Measurements from ENCODE around the gene SLCO2A1. TPM values are rescaled to one million over a fixed set of nuclear protein-coding genes. Genes with fewer than 3 reads are reported as not detected.
"Not testable (repeated sequence)": the region's sequence is repeated elsewhere in the genome, so short reads cannot be mapped to it uniquely, and the experiment has no call there.

The SLCO2A1 gene
- not detected in 2 replicates for total RNA-seq (2014; rRNA removed; shearing (Covaris generic))

GRCh38 chr3:134029734-134030378 is at the start of gene SLCO2A1:
SLCO2A1 (minus strand) TSS chr3:134029925; CDS start chr3:134029802, 123 bp downstream.
- no peak for DNase-seq (ENCODE audit: low spot score)

DNA sequence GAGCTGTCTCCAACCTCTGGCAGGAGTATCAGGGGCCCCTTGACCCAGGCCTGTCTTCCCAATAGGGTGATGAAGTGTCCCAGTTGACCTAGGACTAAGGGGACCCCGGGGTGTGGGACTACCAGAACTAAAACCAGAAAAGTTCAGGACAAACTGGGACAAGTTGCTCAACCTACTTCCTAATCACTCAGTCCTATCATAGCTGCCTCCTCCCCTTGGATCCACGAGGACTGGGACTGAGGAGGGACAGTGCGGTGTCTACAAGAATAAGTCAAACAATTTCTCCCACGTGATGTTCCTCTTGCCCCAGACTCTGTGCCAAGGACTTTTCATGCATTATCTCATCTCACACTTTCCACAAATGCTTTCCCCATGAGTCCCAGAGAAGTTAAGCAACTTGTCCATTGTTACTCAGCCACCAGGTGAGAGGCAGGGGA is 49.4 kb upstream of the SLCO2A1 start:
- DNase-seq (ENCODE audit: low spot score), result no peak

DNA sequence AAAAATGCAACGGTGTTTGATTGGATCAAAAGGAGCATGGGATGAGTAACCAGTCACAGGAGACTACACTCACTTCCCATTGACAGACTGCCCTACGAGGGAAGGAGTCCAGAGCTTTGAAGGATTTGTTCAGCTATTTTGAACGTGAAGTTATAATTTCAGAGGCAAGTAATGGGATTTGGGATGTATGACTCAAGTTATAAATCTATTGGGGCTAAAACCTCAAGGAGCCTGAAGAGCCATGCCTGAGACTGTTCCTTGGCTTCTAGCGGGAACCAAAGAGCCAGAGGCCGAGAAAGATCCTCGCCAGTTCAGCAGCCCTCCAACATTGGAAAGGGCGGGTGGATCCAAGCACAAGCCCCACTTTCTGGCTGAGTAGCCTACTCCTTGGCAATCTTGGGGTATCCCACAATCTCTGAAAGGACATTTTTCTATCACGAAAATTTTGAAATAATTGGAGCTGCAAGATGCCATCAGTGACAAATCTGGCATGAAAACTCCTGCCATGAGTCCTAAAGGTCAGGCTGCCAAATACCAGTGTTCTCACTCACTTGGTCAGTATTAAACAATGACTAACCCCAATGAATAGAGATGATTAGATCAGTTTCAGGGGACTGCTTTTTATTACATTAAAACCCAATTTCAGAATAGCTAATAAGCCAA is 48.6 kb upstream of the SLCO2A1 start:
- DNase-seq (ENCODE audit: low spot score), result no peak

DNA sequence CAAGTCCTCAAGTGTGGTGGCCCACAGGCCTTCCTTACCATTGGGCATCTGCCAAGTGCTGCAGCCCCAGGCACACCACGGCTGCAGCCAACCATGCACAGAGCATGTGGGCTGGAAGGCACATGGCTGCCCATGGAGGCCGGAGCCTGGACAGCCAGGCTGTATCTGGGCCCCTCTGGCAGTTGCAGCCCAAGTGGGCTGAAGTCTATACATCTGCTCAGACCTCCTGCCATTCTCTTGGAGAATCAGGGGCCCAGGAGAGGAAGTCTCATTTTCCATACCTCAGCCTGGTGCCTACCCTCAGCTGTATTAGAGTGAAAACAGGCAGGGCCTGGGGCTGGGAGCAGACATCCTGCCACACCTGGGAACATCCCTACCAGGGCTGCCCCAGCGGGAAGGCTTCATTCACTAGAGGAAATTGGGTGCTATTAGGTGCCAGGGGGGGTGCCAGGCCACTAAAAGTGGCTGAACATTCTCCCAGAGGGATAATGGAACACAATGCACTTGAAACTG is 48.0 kb upstream of the SLCO2A1 start:
- DNase-seq (ENCODE audit: low spot score), result no peak

DNA sequence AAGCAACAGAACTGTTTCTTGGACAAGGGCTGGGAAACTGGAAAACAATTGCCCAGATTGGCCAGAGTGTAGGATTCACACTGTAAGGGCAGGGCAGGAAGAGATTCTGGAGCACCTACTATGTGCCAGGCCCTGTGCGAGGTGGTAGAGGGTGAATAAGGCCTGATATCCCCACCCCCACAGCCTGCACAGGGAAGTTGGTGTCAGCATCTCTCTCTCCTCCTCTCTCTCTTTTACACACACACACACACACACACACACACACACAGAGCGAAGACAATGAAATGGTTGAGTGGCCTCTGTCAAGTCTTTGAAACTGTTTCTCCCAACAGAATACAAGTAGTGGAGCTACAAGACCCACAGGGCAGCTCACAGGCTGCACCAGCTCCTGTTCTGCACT is 47.1 kb upstream of the SLCO2A1 start:
- no peak for DNase-seq (ENCODE audit: low spot score)

DNA sequence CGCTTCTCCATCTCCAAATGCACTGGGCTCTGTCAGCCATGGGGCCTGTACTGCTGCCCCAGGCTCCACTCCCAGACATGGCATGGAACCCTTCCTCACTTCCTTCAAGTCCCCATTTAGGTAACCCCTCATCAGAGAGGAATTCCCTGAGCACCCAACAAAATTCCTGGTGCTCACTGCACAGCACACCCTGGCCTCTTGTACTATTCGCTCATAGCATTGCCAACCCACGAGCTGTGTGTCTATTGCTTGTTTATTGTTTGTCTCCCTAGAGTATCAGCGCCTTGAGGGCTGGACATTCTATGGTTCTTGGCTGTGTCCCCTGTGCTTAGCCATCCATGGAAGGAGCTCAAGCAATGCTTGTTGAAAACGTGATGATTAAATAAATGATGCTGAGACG is 46.1 kb upstream of the SLCO2A1 start:
- DNase-seq (ENCODE audit: low spot score), result no peak

DNA sequence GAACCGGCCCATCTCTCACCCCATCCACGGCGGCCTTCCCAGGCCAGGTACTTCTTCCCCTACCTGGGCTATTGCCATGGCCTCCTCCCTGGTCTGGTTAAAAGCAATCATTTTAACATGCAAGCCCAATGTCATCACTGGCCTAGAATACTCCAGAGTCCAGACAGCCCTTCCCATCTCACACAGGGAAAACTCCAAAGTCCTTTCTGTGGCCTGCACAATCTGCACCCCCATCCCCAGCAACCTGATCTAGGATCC is 45.8 kb upstream of the SLCO2A1 start:
- no peak for DNase-seq (ENCODE audit: low spot score)

DNA sequence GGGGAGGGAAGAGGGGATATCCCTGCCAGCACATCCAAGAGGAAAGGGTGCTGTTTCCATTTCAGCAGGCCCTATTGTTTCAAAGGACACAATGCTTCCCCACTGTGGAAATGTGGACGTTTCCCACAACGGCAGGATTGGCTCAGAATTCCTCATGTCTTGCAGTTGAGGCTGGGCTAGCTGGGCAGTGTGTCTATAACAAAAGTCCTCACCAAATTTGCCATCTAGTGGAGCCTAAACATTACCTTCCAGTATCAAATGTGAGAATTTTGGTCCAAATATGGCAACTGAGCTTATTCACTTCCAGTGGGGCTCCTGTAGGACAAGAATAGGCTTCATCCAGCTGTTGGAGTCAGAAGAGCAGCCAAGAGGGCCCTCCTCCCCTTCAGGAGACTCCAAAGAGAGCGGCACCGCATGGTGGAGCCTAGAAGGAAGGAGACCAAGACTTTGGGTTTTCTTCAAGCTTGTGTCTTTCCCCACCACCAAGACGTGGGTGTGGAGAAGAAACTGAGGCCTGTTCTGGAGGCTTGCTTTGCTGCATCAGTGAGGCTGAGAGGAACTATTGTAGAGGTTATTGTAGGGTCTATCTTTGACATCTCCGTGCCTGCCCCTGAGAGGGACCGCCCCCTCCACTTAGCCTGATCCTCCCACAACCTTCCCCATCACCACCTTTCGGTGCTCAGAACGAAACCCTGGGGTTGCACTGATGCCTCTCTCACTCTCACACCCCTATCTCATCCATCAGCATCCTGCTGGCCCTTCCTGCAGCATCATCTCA is 45.3 kb upstream of the SLCO2A1 start:
- DNase-seq (ENCODE audit: low spot score), result no peak

DNA sequence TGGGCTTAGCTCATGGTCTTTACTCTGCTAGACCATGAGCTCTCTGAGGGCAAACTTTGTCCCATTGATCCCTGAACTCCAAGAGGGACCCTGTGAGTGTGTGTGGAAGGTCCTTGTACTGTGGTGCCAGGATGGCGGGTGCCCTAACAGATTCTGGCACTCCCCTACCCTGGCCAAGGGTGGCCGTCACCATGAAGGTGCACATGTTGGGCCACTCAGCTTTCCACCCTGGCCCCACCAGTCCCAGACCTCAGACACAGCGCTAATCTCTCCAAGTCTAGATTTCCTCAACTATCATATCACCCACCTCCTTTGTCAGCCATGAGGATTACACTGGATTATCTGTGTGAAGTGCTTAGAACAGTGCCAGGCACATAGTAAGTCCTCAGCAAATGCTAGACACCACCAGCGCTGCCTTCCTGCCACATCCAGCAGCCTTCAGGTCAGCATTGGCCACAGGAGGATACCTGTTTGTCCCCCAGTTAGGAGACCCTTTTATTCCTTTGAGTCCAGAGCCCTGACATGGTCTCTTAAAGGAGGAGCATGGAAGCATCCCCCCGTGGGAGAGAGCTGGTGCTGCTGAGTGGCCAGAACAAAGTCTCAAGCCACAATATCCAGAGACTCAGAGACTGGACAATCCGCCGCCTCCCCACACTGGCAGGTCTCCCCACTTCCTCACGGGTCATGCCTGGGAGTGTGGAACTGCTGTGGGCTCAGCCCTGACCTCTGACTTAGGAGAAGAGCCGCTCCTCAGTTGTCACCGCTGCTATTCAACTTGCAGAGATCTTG is 44.5 kb upstream of the SLCO2A1 start:
- DNase-seq (ENCODE audit: low spot score), result no peak

- DNase-seq (ENCODE audit: low spot score), result no peak
These were observed 43.8 kb upstream of the SLCO2A1 start for GRCh38 chr3:134073583-134073945.

DNA sequence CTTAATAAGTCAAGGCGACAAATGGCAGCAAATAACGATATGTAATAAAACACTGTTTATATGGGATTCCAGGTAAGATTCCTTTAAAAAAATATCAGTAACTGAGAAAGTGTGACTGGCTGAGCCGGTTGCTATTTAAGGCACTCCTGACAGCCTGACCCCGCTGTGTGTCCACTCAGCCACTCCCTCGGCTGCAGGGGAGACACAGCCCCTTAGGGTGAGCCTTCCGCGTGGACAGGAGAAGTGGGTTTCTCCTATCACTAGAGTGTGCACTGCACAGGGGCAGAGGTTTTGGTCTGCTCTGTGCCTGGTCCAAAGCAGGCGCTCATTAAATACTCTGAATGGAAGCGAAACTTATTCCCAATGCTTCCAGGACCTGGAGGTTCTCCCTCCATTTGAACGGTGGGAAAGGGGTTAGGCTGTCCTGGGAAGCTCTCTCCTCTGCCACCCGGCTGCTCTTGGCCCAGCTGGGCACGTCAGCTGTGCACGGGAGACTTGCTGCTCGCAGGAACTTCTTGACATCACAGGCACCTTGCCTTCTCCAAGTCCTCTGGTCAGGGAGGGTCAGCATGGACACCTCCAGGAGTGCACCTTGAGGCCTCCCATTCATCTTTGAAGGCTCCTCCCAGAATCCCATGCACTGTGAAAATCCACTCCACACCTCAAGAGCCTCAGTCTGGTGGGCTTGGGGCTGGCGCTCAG is 43.3 kb upstream of the SLCO2A1 start:
- DNase-seq (ENCODE audit: low spot score), result no peak

DNA sequence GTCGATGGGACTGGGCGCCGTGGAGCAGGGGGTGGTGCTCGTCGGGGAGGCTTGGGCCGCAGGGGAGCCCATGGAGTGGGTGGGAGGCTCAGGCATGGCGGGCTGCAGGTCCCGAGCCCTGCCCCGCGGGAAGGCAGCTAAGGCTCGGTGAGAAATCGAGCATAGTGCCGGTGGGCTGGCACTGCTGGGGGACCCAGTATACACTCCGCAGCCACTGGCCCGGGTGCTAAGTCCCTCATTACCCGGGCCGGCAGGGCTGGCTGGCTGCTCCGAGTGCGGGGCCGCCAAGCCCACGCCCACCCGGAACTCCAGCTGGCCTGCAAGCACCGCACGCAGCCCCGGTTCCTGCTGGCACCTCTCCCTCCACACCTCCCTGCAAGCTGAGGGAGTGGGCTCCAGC is 40.6 kb upstream of the SLCO2A1 start:
- DNase-seq (ENCODE audit: low spot score), result not testable (repeated sequence)

DNA sequence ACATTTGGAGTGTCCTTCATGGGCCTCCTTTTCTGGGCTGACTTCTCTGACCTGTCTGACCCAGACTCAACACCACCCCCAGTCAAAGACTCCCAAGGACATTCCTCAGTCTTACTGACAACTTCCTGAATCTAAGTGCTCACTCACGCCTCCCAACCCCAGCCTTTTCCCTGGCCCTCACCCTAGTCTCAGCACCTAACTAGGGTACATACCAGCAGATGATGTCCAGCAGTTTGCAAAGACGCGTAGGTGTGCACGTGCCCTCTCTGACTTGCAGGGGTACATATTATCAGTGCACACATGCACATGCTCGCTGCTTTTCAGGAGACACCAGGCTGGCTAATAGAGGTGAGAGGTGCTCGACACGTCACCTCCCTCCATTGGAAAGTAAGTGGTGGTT is 38.7 kb upstream of the SLCO2A1 start:
- DNase-seq (ENCODE audit: low spot score), result no peak

GRCh38 chr3:134067531-134068161 is 37.9 kb upstream of the SLCO2A1 start:
- no peak for DNase-seq (ENCODE audit: low spot score)

DNA sequence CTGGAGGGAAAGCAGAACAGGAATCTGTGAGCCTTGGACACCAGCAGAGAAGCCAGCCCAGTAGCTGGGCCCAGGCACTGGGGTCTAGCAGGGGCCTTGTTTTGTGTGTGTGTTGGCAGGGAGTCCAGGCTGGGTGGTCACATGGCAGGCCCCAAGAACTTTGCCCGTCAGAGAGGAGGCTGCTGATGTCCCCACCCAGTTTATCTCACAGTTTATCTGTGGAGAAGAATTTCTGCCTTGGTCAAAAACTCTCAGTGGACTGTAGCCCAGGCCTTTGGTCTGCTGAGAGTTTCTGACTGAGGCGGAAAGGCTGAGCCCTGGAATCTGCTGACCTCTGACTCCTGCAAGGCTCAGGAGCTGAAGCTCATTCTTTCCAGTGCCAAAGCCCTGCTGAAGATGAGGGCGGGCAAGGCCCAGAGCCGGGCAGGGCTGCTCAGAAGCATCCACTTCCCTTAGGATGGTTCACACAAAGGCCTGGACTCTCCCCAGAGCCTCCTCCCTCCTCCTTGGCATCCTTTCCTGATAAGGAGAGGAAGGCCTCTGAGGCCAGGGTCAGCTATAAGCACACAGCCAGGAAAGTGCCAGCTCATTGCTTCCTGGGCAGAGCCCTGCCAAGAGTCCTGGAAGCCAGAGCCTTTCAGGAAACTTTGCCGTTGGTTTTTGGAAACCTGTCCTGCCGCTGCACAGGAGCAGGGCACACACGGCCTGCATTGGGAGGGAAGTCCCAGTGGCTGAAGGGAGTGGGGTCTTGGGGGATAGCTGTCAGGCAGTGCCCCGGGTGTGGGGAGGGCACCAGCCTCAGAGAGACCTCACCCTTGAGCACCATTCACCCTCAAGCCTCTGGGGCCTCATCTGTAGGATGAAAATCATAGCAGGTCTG is 37.2 kb upstream of the SLCO2A1 start:
- DNase-seq (ENCODE audit: low spot score), result peak; percentile 29

DNA sequence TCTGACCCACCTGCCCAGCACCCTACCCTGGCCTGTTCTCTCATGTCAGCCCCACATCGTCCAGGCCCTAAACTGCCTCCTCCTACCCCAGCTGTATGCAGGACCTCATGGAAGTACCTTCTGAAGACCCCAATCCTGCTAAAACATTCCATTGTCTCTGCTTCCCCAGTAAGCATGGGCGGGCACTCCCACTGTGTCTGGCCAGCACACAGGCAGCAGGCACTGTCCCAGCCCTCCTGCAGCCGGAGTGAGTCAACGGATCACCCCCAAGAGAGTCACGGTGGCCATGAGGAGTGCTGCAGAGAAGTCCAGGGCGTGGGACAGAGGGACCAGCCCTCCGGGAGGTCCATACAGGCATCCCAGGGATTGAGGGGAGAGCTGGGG is 36.4 kb upstream of the SLCO2A1 start:
- no peak for DNase-seq (ENCODE audit: low spot score)

DNA sequence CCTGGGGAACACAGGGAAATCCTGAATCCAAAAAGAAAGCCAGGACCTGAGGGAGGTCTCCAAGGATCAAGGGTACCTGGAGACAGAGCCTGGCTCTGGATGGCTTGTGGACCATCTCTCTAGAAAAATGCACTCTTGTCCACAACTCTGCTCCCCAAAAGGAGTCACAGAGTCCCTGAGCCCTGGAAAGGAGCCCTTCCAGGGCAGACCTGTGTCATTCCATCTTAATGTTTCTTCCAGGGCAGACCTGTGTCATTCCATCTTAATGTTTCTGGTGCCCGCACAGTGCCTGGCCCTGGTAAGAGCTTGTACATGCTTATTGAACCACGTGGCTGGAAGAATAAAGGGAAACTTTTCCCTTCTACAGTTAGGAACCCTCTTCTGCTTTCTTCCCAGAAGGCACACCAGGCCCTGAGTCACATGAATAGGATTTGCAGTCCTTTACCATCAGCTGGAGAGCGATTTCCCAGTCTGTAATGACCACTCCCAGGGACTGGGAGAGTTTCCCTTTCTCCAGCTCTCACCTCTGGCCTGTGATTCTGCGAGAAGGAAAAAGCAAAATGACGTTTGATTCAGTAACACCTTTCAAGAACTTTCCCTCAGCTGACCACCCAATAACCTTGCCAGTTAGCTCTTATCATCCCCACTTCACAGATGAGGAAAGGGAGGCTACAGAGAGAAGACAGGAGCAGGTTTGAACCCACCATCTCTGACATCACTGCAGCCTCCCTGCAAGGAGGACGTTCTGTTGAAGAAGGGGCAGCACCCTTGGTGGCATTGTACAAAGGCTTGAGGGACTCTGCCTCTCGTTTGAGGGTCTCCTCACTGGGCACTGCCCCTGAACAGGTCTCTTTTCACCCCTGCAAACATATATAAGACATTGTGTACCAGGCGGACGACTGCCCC is 35.8 kb upstream of the SLCO2A1 start:
- DNase-seq (ENCODE audit: low spot score), result no peak

- no peak for DNase-seq (ENCODE audit: low spot score)
These were observed 34.4 kb upstream of the SLCO2A1 start for GRCh38 chr3:134064081-134064480.

DNA sequence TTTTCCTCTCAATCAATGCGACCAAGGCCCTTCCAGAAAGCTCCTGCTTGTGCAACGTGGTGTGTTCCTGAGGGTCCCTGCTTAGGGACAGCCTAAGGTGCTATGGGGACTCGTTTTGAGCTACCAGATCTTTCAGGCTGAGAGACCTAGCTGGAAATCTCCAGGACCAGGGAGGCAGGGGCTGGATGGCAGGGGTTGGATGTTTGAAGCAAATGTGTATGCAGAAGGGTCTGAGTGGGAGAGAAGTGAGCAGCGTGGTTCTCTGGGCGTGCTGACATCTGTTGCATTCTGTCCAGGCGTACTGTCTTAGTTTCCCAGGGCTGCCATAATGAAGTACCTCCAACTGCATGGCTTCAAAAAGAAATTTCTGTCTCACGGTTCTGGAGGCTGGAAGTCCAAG is 31.7 kb upstream of the SLCO2A1 start:
- DNase-seq (ENCODE audit: low spot score), result no peak

Data from HT-29 (cell line).